Measurements from ENCODE around the gene TIE1. TPM values are rescaled to one million over a fixed set of nuclear protein-coding genes. Genes with fewer than 3 reads are reported as not detected.
A peak's percentile ranks its signal among the peaks of the same experiment; 100 is the strongest.
"Not testable (repeated sequence)": the region's sequence is repeated elsewhere in the genome, so short reads cannot be mapped to it uniquely, and the experiment has no call there.

Gene TIE1
- total RNA-seq, 1 experiment from 2014 or later, result not detected

DNA sequence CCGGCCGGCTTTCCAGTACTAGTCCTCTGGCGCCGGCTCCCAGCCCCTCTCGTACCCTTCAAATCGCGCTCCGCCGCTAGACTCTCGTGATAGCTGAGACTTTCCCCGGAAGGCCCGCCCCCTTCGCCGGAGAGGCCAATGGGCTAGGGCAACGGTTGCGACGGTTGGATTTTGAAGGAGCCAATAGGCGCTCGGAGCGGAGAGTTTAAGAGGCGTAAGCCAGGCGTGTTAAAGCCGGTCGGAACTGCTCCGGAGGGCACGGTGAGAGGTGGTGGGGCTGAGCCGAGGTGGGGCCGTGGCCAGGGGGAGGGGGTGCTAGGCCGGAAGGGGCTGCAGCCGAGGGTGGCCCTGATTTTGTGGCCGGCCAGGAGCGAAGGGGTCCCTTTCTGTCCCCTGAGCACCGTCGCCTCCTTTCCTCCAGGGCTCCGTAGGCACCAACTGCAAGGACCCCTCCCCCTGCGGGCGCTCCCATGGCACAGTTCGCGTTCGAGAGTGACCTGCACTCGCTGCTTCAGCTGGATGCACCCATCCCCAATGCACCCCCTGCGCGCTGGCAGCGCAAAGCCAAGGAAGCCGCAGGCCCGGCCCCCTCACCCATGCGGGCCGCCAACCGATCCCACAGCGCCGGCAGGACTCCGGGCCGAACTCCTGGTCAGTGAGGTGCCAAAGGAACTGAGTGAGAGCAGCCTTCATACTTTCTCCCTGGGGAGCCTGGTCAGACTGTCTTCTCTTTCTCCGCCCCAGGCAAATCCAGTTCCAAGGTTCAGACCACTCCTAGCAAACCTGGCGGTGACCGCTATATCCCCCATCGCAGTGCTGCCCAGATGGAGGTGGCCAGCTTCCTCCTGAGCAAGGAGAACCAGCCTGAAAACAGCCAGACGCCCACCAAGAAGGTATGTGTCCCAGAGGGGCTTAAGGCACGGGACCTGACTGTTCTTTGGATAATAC lies 58.2 kb downstream of the TIE1 start, which contains the start of gene CDC20:
CDC20 (plus strand) TSS at position 236 of the 948 bp plus-strand sequence; CDS start at position 471, 235 bp downstream.
- peak; percentile 99 for DNase-seq (ENCODE audit: low spot score)

DNA sequence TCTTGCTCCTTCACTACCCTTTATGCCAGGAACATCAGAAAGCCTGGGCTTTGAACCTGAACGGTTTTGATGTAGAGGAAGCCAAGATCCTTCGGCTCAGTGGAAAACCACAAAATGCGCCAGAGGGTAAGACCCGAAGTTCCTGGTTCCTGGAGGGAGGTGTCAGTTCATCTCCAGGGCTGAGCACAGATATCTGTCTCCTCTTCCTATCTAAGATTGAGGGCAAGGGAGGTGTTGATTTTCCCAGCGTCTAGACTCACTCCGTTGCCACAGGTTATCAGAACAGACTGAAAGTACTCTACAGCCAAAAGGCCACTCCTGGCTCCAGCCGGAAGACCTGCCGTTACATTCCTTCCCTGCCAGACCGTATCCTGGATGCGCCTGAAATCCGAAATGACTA lies 58.9 kb downstream of the TIE1 start:
- no peak for DNase-seq (ENCODE audit: low spot score)

GRCh38 chr1:43360616-43361015 lies 59.8 kb downstream of the TIE1 start:
- no peak for DNase-seq (ENCODE audit: low spot score)

GRCh38 chr1:43363283-43363934 lies 62.6 kb downstream of the TIE1 start:
- DNase-seq (ENCODE audit: low spot score), result no peak

- no peak for DNase-seq (ENCODE audit: low spot score)
Measured at GRCh38 chr1:43363935-43364525, 63.2 kb downstream of the TIE1 start.

GRCh38 chr1:43365678-43366077 lies 64.9 kb downstream of the TIE1 start:
- no peak for DNase-seq (ENCODE audit: low spot score)

DNA sequence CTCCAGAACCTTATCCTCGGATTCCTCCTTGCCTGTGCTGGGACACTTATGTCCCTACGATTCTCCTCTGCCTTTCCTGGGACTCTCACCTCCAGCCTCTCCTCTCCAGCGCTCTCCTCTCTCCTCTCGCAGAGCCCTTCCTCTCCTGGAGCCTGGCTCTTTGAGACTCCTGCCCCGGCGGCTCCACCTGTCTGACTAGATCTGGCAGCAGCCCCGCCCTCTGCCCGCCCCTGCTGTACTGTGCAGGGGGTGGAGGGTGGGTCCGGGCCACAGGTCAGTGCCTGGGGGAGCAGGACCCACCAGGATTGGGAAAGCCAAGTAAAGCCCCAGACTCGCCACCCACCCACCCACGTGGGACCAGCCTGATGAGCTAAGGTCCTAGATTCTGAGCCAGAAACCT lies 65.4 kb downstream of the TIE1 start:
- peak; percentile 87 for DNase-seq (ENCODE audit: low spot score)

- DNase-seq (ENCODE audit: low spot score), result peak; percentile 59
Measured at GRCh38 chr1:43366601-43367025, 65.8 kb downstream of the TIE1 start.

DNA sequence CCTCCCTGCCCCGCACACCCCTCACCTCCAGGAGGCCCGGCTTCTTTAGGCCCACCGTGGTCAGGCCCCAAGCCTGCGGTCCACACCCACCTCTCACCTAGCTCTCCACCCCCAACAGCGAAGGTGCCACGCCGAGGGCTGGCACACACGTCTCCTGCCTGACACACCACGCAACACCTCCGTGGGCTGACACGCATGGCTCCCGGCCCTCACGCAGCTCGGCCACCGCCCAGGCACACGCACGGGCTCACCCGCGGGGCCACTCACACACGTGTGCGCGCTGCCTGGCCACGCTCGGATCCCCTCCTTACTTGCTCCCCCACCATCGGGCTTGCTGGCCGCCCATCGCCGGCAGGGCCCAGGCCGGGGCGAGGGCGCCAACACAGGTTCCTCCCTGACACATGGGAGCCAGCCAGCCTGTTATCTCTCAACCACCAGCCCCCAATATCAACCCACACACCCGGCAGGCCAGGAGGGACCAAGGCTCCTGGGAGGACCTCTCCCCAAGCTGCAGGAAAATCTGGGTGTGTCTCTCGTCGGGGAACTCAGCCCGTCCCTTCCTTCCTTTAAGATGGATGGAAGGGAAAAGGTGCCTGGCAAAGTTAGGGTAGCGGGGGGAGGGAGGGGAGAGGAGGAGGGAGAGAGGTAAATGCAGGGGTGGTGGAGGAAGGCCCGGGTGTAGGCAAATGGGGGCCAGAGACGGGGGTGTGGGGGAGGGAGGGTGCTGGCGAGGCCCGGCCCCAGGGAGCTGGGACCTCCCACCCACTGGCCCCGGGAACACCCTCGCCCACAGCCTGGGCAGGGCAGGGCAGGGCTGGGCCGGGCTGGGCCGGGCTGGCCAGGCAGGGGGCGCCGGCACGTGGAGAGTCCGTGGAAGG lies 66.5 kb downstream of the TIE1 start:
- no peak for DNase-seq (ENCODE audit: low spot score)

GRCh38 chr1:43367904-43368645 lies 67.3 kb downstream of the TIE1 start, which contains the start of gene ELOVL1:
Gene ELOVL1 (minus strand): TSS chr1:43368011. CDS start chr1:43365609, 2,402 bp downstream.
- DNase-seq (ENCODE audit: low spot score), result peak; percentile 91

DNA sequence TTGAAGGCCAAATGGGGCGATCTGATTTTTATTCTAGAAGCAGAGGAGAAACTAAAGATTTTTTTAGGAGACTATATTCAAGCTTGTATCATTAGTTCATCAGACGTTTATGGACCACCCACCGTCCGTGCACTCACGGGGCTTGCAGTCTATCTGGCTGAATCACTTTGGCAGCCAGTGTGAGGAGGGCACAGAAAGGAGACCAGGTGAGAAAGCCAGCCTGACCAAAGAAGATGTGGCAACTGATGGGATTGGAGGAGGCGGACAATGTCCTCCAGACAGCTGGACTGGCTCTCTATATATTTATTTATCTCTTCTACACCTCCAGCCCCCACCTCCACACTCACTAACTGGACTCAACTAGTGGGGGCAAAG lies 67.9 kb downstream of the TIE1 start:
- no peak for DNase-seq (ENCODE audit: low spot score)

DNA sequence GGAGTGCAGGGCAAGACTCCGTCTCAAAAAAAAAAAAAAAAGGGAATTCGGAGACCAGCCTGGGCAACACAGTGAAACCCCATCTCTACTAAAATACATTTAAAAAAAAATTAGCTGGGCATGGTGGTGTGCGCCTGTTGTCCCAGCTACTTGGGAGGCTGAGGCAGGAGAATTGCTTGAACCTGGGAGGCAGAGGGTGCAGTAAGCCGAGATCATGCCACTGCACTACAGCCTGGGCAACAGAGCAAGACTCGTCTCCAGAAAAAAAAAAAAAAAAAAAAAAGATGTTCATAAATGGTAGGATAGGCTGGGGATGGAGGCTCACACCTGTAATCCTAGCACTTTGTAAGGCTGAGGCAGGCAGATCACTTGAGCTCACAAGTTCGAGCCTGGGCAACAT lies 69.0 kb downstream of the TIE1 start:
- not testable (repeated sequence) for DNase-seq (ENCODE audit: low spot score)

DNA sequence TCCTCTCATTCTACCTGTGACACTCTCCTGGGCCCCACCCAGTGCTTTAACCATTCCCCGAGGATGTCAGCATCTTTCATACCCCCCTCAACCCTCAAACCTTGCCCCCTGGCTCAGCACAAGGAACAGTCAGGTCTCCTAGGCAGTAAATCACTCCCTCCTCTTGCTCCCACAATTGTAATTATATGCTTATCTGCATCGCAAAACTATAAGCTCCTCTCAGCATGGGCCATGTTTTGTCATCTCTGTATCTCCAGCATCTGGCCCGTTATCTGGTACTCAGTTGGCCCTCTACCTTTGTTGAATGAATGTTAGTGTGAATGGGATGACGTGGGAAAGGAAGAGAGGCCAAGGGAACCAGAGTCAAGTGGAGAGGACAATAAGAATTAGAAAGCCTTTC lies 69.8 kb downstream of the TIE1 start:
- DNase-seq (ENCODE audit: low spot score), result no peak

GRCh38 chr1:43372172-43372571 lies 71.4 kb downstream of the TIE1 start:
- no peak for DNase-seq (ENCODE audit: low spot score)

Other genes with a start within 250 kb of the TIE1 start
- gene EBNA1BP2, start 128.7 kb upstream of the TIE1 start, total RNA-seq (2014; rRNA removed; shearing (Covaris generic)), result 112 and 134 TPM in 2 replicates
- gene CFAP57, start 128.7 kb upstream of the TIE1 start, total RNA-seq (2014; rRNA removed; shearing (Covaris generic)), result 0.38 and 0.99 TPM in 2 replicates
- gene TMEM125, start 31.0 kb upstream of the TIE1 start, total RNA-seq (2014; rRNA removed; shearing (Covaris generic)), result 64.2 and 65.2 TPM in 2 replicates
- 39.0 and 58.2 TPM in 2 replicates for gene C1orf210, start 15.4 kb upstream of the TIE1 start, total RNA-seq (2014; rRNA removed; shearing (Covaris generic))
- gene MPL, start 36.8 kb downstream of the TIE1 start, total RNA-seq (2014; rRNA removed; shearing (Covaris generic)), result 0.79 TPM in 1 of 2 replicates, not detected in the other
- 278 and 304 TPM in 2 replicates for gene CDC20, start 58.0 kb downstream of the TIE1 start, total RNA-seq (2014; rRNA removed; shearing (Covaris generic))
- gene ELOVL1, start 67.0 kb downstream of the TIE1 start, total RNA-seq (2014; rRNA removed; shearing (Covaris generic)), result 160 and 176 TPM in 2 replicates
- 33.9 and 36.5 TPM in 2 replicates for gene MED8, start 88.8 kb downstream of the TIE1 start, total RNA-seq (2014; rRNA removed; shearing (Covaris generic))
- 17.5 and 21.9 TPM in 2 replicates for gene SZT2, start 88.9 kb downstream of the TIE1 start, total RNA-seq (2014; rRNA removed; shearing (Covaris generic))
- 59.7 and 69.1 TPM in 2 replicates for gene HYI, start 152.9 kb downstream of the TIE1 start, total RNA-seq (2014; rRNA removed; shearing (Covaris generic))
- 101 and 122 TPM in 2 replicates for gene PTPRF, start 229.9 kb downstream of the TIE1 start, total RNA-seq (2014; rRNA removed; shearing (Covaris generic))

Measured in HT-29 (cell line).